KG1 (cell line): ENCODE data around the gene PACSIN1.

Experiments used
- DNase-seq: peaks from one replicate; lab custom pipeline; 2025; lab: John Stamatoyannopoulos, UW

Gene PACSIN1

GRCh38 chr6:34527751-34528670 lies 62.1 kb downstream of the PACSIN1 start:
- no peak for DNase-seq

DNA sequence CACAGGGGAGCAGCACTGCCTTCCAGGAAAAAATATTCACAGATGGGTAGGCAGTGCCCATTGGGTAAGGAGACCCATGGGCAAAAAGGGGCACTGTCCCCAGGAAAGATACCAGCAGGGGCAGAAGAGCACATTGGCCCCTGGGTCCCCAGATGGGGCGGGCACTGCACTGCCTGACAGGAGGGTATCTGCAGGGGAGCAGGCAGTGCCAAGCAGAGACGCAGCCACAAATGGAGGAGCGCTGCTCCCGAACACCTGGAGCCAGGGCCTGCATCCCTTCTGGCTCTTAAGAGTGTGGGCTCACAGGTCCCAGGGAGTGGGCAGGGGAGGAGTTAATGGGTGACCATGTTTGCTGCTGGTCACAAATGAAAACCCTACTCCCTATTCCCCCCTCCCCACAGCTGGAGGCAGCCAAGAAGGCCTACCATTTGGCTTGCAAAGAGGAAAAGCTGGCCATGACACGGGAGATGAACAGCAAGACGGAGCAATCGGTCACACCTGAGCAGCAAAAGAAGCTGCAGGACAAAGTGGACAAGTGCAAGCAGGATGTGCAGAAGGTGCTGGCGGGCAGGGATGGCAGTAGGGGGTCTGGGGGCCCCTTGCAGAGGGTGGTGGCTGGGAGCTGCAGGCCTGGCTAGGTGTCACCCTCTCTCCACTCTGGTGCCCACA lies 63.3 kb downstream of the PACSIN1 start:
- DNase-seq = no peak

DNA sequence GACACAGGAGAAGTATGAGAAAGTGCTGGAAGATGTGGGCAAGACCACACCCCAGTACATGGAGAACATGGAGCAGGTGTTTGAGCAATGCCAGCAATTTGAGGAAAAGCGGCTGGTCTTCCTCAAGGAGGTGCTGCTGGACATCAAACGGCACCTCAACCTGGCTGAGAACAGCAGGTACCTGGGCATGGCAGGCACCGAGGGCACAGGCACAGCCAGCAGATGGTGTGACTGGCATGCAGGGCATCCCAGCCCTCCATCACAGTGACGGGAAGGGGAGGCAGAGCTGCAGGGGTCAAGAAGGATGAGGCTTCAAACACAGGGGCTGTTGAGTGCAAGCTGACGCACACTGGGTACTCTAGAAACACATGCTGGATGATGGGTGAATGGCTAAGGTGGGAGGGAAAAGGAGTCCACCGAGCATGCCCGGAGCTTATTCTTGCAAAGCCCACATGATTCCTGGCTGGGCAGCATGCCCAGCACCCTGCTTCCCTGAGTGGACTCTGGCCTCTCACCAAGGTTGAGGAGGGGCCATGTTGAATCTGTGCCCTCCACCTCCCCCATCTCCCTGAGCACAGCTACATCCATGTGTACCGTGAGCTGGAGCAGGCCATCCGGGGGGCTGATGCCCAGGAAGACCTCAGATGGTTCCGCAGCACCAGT lies 63.9 kb downstream of the PACSIN1 start:
- no peak for DNase-seq

GRCh38 chr6:34530753-34531365 lies 65.0 kb downstream of the PACSIN1 start:
- DNase-seq = no peak

- DNase-seq = no peak
These were observed 65.8 kb downstream of the PACSIN1 start for GRCh38 chr6:34531580-34532201.

- no peak for DNase-seq
These were observed 66.4 kb downstream of the PACSIN1 start for GRCh38 chr6:34532230-34532629.

DNA sequence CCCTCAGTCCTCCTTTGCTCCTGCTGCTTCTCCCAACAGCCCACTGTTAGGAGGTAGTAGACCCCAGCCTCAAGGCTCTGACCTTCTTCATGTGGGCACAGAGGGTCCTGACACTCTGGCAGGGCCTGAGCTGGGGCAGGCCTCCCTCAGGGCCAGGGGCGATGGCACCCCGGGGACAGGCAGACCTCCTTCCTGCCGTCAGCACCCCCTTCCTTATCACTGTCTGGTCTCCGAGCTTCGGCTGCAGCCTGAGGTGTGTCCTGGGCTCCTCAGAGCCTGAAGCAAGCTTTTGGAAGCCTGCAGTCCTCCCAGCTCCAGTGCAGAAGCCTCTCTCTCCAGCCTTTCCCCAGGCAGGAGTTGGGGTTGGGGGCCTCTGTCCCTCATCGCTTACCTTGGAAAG lies 68.3 kb downstream of the PACSIN1 start:
- DNase-seq = no peak

- DNase-seq = no peak
These were observed 68.8 kb downstream of the PACSIN1 start for GRCh38 chr6:34534656-34535055.

DNA sequence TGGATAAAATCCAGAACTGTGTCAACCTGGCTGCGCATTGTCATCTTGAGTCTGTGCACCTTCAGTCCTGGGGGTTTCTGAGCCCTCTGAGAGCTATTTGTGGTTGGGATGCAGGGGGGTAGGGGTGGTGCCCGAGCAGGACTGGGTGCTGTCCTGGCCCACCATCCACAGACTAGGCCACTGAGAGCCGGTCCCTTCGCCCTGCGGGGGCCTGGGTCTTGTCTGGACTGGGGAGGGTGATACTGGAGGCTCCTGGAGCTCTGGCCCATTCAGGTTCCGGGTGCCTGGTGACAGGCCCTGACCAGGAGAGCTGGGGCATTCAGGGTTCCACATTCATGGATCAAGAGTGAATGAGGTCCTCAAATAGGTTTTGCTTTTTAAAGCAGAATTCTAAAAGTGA lies 69.3 kb downstream of the PACSIN1 start:
- no peak for DNase-seq

GRCh38 chr6:34535646-34536045 lies 69.8 kb downstream of the PACSIN1 start:
- no peak for DNase-seq

- no peak for DNase-seq
These were observed 70.5 kb downstream of the PACSIN1 start for GRCh38 chr6:34536251-34536958.

DNA sequence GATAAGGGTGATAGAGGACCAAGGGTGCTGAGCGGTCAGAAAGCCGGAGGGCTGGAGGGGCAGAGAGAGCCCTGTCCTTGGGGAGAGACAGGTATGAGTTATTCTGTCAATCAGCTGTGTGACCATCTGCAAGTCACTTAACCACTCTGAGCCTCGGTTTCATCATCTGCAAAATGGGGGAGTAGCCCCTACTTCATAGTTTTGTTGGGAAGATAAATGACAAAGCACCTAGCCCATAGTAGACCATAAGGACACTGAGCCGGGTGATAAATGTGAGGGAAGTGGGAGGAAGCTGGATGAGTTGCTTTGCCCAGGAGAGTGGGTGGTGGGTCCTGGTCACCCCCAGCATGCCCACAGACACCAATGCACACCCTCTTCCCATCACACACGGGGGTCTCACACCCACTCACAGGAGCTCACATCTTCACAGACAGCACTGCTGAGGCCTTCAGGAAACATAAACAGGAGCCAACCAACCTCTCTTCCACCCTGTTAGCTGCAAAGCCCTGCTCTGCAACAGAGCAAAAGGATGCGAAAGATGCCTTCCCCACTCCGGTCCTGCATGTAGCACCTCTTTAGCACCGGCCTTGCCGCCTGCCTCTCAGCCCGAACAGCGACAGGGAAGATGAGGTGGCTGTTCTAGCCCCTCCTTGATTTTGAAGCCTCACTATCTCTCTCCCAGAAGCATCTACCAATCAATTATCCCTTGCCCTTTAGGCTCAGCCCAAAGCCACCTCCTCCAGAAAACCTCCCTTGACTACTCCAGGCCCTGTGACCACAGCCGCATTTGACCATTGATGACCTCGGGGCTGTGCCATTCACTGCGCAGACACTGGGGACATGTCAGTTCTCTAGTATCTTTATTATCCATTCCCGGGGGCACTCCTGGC lies 71.3 kb downstream of the PACSIN1 start:
- DNase-seq = no peak

DNA sequence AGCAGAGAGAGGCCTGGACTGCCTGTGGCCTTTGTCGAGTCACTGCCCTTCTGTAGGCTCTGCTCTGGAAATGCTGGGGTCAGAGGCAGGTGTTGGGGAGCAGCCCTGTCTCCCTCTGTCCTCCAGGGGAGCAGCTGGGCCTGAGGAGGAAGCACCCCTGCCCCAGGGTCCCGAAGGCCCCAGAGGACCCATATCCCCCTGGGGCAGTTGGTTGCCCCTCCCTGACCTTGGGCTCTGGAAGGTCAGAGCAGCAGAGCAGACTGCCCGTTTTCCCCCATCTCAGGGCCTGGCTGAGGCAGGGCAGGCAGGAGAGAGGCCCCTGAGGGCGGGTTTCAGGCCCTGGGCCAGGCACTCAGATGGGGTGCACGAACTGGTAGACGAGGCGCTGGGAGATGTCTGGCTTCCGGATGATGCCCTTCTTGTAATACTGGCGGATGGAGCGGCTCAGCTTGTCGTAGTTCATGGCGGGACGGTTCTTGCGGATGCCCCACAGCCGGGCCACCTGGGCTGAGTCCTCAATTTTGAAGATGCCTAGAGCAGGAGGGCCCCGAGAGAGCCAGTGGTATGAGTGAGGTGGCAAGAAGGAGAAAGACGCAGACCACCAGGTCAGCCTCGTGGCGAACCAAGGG lies 72.2 kb downstream of the PACSIN1 start:
- DNase-seq = no peak

- DNase-seq = no peak
These were observed 72.7 kb downstream of the PACSIN1 start for GRCh38 chr6:34538581-34538980.

DNA sequence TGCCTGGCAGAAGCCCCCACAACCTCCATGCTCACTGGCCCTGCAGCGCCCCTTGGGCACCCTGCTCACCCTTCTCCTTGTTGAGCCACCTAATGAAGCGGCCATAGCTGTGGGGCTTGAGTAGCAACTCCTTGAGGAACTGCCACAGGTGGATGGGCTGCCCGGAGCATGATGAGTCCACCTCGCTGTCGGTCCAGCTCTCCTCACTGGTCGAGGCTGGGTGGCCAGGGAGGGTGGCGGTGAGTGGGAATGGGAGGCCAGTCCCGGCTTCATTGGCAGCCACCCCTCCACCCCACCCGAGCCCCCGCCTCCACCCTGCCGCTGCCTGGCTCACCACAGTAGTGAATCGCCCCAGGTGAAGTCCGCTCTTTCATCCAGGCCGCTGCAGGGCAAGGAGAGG lies 73.3 kb downstream of the PACSIN1 start:
- no peak for DNase-seq

DNA sequence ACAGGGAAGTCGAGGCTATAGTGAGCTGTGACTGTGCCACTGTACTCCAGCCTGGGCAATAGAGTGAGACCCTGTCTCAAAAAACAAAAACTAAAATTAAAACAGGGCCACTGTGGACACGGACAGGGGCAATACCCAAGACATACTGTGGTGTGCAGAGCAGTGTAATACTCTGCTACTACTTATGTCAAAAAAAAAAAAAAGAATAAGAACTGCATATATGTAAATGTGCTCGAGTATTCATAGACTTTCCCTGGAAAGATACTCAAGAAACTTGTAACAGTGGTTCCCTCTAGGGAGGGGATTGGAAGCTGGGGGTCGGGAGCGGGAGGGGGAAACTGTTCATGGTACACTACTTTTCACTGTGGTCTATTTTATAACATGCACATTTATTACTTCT lies 74.3 kb downstream of the PACSIN1 start:
- DNase-seq = no peak

- DNase-seq = no peak
These were observed 75.0 kb downstream of the PACSIN1 start for GRCh38 chr6:34540841-34541240.

DNA sequence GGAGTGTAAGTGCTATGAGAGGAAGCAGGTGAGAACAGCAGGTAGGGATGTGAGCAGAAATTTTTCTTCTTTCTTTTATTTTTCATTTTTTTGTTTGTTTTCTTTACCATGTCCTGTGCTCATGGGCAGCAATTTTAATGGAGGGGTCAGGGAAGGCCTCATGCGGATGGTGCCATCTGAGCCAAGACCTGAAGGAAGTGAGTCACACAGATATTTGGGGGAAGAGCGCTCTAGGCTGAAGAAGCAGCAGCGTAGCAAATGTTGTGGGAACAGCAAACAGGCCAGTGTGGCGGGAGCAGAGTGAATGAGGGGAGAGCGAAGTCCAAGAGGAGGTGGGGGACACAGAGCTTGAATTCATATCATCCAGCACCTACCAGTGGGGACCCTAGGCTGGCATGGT lies 77.5 kb downstream of the PACSIN1 start:
- no peak for DNase-seq

DNA sequence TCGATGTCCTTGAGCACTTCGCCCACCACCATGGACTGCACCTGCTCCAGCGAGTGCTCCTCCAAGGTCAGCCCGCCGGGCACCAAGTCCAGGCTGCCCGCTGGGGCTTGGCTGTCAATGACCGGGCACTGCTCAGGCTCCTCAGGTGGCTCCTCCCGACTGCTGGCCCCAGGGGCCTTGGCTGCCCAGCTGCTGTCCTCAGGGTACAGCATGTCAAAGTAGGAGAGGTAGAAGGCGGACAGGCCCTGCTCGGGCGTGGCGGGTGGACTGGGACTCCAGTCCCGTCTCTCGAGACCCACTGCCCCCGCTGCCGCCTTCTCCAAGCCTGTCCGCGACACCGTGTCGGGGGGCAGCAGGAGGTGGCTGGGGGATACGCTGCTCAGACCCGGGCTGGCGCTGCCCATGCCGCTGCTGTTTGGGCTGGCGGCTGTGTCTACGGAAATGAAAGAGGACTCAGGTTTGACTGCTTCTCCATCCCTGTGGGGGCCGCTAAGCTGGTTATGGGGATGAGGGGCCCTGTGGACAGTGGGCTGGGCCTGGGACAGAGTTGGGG lies 78.3 kb downstream of the PACSIN1 start:
- DNase-seq = no peak
